ENCODE measurements around the gene SH3BP4. TPM values are rescaled to one million over a fixed set of nuclear protein-coding genes. Genes with fewer than 3 reads are reported as not detected.

The SH3BP4 gene
- total and polyA plus RNA-seq, 10 of the 15 experiments (the other 5 are each of a cell fraction or from before 2014, with no cell fraction given), result 0.03 to 0.36 TPM; not detected in 8

- TF ChIP-seq USF2 (IDR thresholded peaks at IDR 0.05; ENCODE audit: borderline replicate concordance, low read depth, low read length) (no peak), EGR1 (IDR thresholded peaks at IDR 0.05; ENCODE audit: borderline replicate concordance in 1 of 2, low read depth in 2 of 2, low read length in 2 of 2) (no peak), ATF2 (IDR thresholded peaks at IDR 0.05; ENCODE audit: low read length) (no peak)
These were observed 94.1 kb downstream of the SH3BP4 start (continued) for GRCh38 chr2:235045973-235046343.

- POLR2A ChIA-PET, result no interaction called here
- CTCF ChIA-PET, result no interaction called here
- no peak for ATAC-seq
- TF ChIP-seq NFYA (IDR thresholded peaks at IDR 0.05; ENCODE audit: borderline replicate concordance, low read depth, low read length) (no peak), BCL11A (IDR thresholded peaks at IDR 0.05; ENCODE audit: low read depth, low read length) (no peak), NR2F1 (conservative IDR thresholded peaks at IDR 0.05) (no peak), POU2F2 (IDR thresholded peaks at IDR 0.05; ENCODE audit: borderline replicate concordance, low read depth, low read length) (no peak), SP1 (IDR thresholded peaks at IDR 0.05; ENCODE audit: low read depth, low read length) (no peak), ATF2 (IDR thresholded peaks at IDR 0.05; ENCODE audit: low read length) (no peak), KDM1A (IDR thresholded peaks at IDR 0.05; ENCODE audit: borderline replicate concordance) (no peak), ZNF24 (IDR thresholded peaks at IDR 0.05) (peak; percentile 71)
- intact Hi-C loops (cut with micrococcal nuclease; ENCODE audit: unreplicated experiment), result no loop called here
- Histone ChIP-seq H3K27ac (ENCODE audit: control insufficient read depth, insufficient read depth) (no peak overlapping the region), H3K9ac (ENCODE audit: control insufficient read depth, insufficient read depth, low read length) (no peak overlapping the region), H2AFZ (ENCODE audit: control insufficient read depth, low read depth, low read length) (no peak overlapping the region), H3K4me1 (ENCODE audit: control insufficient read depth, insufficient read depth, low read length) (peaks cover 2% of the 10 kb centered on the region; the same call in 1 of the 2 replicates), H3K79me2 (ENCODE audit: control insufficient read depth, insufficient read depth, low read length) (no peaks in the 10 kb centered on the region), H3K4me2 (ENCODE audit: control insufficient read depth, insufficient read depth) (no peak overlapping the region), H4K20me1 (ENCODE audit: control insufficient read depth, insufficient read depth) (no peaks in the 10 kb centered on the region), H3K36me3 (ENCODE audit: control insufficient read depth in 2 of 2, insufficient read depth in 2 of 2, low read length in 1 of 2) (no peaks in the 10 kb centered on the region), H3K27me3 (replicated peaks in 1 of 2; ENCODE audit: control insufficient read depth in 2 of 2, insufficient read depth in 2 of 2, low read length in 1 of 2) (no peaks in the 10 kb centered on the region; a peak in 1 of 4 replicates), H3K9me3 (replicated peaks; ENCODE audit: control insufficient read depth, insufficient read depth, low read length) (no peaks in the 10 kb centered on the region; the same call in 2 of the 3 replicates), H3K4me3 (no peak overlapping the region)
- RAD21 ChIA-PET (ENCODE audit: unreplicated experiment), result no interaction called here
- 11% methylated on average over 5 of the region's 5 CpGs for WGBS (ENCODE audit: insufficient coverage, insufficient replicate concordance, low lambda C conversion rate, missing lambda C conversion rate)
- in situ Hi-C loops (cut with MboI), result no loop called here
- BruUV-seq (replicated peaks), result no TSS peak
- SMC1A ChIA-PET (ENCODE audit: uncharacterized antibody, unreplicated experiment), result no interaction called here
- FAIRE-seq, result no peak
- DNase-seq (ENCODE audit: low read depth, low spot score), result no peak
These were observed 94.8 kb downstream of the SH3BP4 start for GRCh38 chr2:235046589-235046988.

Data from GM12878 (cell line).